MM.1S (cell line): ENCODE results near the gene FAM120B.

Experiments used
- DNase-seq: peaks from one replicate; pipeline ENCODE4 v3.0.0-alpha.2; 2015
- H2AFZ ChIP-seq: fragments of 300-600 bp; sonication (generic); 2 replicates; pipeline ENCODE4 v1.6.0; 2016; ENCODE audit warnings: antibody characterized with exemption, low read length
- H3F3A ChIP-seq: fragments of 300-600 bp; sonication (generic); 2 replicates; pipeline ENCODE4 v1.6.1; 2016; ENCODE audit warnings: mild to moderate bottlenecking, antibody characterized with exemption, low read length, moderate library complexity, mixed read lengths; ENCODE audit not compliant: insufficient read depth
- H3K27ac ChIP-seq: fragments of 300-600 bp; sonication (generic); 2 replicates; pipeline ENCODE4 v1.5.1; 2016; ENCODE audit warnings: mild to moderate bottlenecking, low read length
- H3K27me3 ChIP-seq: fragments of 300-600 bp; sonication (generic); replicated peaks from 2 replicates; pipeline ENCODE4 v1.6.0; 2016; ENCODE audit warnings: low read length; ENCODE audit not compliant: insufficient read depth
- H3K36me3 ChIP-seq: fragments of 300-600 bp; sonication (generic); replicated peaks from 2 replicates; pipeline ENCODE4 v1.6.1; 2016; ENCODE audit warnings: mild to moderate bottlenecking, low read length, mixed read lengths; ENCODE audit not compliant: insufficient read depth
- H3K4me1 ChIP-seq: fragments of 300-600 bp; sonication (generic); 2 replicates; pipeline ENCODE4 v1.6.1; 2016; ENCODE audit warnings: low read length, mixed read lengths
- H3K4me2 ChIP-seq: fragments of 300-600 bp; sonication (generic); 2 replicates; pipeline ENCODE4 v1.6.0; 2016; ENCODE audit warnings: low read depth, low read length
- H3K4me3 ChIP-seq: fragments of 300-600 bp; sonication (generic); 2 replicates; pipeline ENCODE4 v1.5.1; 2016; ENCODE audit warnings: low read length, mixed read lengths
- H3K79me2 ChIP-seq: fragments of 300-600 bp; sonication (generic); 2 replicates; pipeline ENCODE4 v1.6.1; 2016; ENCODE audit warnings: mixed run types, low read length, mixed read lengths
- H3K9ac ChIP-seq: fragments of 300-600 bp; sonication (generic); 2 replicates; pipeline ENCODE4 v1.6.1; 2016; ENCODE audit warnings: low read length, mixed read lengths
- H3K9me2 ChIP-seq: fragments of 300-600 bp; sonication (generic); replicated peaks from 2 replicates; pipeline ENCODE4 v1.6.1; 2016; ENCODE audit warnings: mild to moderate bottlenecking, low read length, mixed read lengths; ENCODE audit not compliant: insufficient read depth
- H3K9me3 ChIP-seq: fragments of 300-600 bp; sonication (generic); replicated peaks from 2 replicates; pipeline ENCODE4 v1.6.1; 2016; ENCODE audit warnings: mild to moderate bottlenecking, low read length, mixed read lengths; ENCODE audit not compliant: insufficient read depth
- H4K20me1 ChIP-seq: fragments of 300-600 bp; sonication (generic); 2 replicates; pipeline ENCODE4 v1.6.1; 2016; ENCODE audit warnings: mild to moderate bottlenecking, low read length, moderate library complexity, mixed read lengths; ENCODE audit not compliant: insufficient read depth
- CTCF ChIP-seq: fragments of 300-600 bp; sonication (generic); IDR thresholded peaks from 2 replicates; pipeline ENCODE4 v1.5.1; 2016; ENCODE audit warnings: antibody characterized with exemption, low read length, mixed read lengths
- EZH2 ChIP-seq: fragments of 300-600 bp; sonication (generic); optimal IDR thresholded peaks from 2 replicates; pipeline ENCODE3; 2017; ENCODE audit warnings: low read depth, mild to moderate bottlenecking, antibody characterized with exemption, low read length, mixed read lengths
- EZH2phosphoT487 ChIP-seq: fragments of 300-600 bp; sonication (generic); IDR thresholded peaks from 2 replicates; pipeline ENCODE4 v1.6.1; 2018; ENCODE audit warnings: antibody characterized with exemption, low read length

Gene FAM120B

GRCh38 chr6:170423030-170423429 lies 116.5 kb downstream of the FAM120B start:
- no peak for DNase-seq
- Histone ChIP-seq H3K4me1 (no peaks in the 10 kb centered on the region), H3K27ac (no peak overlapping the region), H3K4me2 (no peak overlapping the region), H3K79me2 (no peaks in the 10 kb centered on the region), H3K36me3 (no peaks in the 10 kb centered on the region), H3K9me2 (no peaks in the 10 kb centered on the region), H2AFZ (no peak overlapping the region), H3F3A (no peaks in the 10 kb centered on the region), H3K4me3 (no peak overlapping the region), H3K9ac (no peak overlapping the region), H3K27me3 (no peaks in the 10 kb centered on the region), H4K20me1 (no peaks in the 10 kb centered on the region), H3K9me3 (no peaks in the 10 kb centered on the region)
- TF ChIP-seq EZH2phosphoT487 (no peak), EZH2 (no peak), CTCF (no peak)

DNA sequence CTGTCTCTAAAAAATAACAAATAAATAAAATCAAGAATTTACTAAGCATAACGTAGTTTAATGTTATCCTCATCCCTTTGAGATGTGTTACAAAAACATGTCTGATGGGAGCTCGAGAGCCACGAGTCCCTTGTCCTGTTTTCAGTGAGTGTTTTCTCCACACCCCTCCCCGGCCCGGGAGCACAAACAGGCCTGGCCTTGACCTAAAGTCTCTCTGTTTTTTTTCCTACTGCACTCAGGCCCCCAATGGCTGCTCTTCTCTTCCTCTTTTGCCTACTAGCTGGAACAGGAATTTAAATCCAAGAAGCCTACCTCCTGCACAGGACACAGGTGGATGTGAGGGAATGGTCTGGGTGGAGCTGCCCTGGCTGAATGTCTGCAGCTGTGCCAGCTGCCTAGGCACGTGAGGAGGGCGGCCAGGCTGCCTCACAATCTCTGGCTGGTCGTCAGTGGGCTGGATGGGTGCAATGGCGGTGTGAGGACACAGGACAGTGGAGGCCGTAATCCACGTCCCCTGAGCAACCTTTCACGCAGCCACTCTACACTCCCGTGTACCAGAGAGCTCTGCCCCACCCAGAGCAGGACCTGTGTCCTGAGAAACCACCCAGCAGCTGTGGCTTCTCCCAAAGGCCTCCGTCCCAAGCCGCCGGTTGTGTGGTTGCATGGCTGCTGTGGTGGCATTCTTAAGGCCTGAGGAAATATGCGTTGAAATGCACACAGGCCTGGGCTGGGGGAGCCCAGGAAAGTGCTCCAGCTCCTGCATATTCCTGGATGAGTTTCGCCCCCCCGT lies 117.5 kb downstream of the FAM120B start:
- no peak overlapping the region for H2AFZ ChIP-seq
- TF ChIP-seq EZH2 = no peak
- no peak for TF ChIP-seq CTCF
- TF ChIP-seq EZH2phosphoT487 = no peak
- no peaks in the 10 kb centered on the region for H3F3A ChIP-seq
- no peak overlapping the region for H3K4me2 ChIP-seq
- DNase-seq = no peak
- H3K79me2 ChIP-seq = no peaks in the 10 kb centered on the region
- no peaks in the 10 kb centered on the region for H3K9me2 ChIP-seq
- H3K36me3 ChIP-seq = no peaks in the 10 kb centered on the region
- no peaks in the 10 kb centered on the region for H3K4me1 ChIP-seq
- H3K4me3 ChIP-seq = no peak overlapping the region
- H3K27ac ChIP-seq = no peak overlapping the region
- no peak overlapping the region for H3K9ac ChIP-seq
- H3K9me3 ChIP-seq = no peaks in the 10 kb centered on the region
- no peaks in the 10 kb centered on the region for H4K20me1 ChIP-seq
- H3K27me3 ChIP-seq = no peaks in the 10 kb centered on the region

DNA sequence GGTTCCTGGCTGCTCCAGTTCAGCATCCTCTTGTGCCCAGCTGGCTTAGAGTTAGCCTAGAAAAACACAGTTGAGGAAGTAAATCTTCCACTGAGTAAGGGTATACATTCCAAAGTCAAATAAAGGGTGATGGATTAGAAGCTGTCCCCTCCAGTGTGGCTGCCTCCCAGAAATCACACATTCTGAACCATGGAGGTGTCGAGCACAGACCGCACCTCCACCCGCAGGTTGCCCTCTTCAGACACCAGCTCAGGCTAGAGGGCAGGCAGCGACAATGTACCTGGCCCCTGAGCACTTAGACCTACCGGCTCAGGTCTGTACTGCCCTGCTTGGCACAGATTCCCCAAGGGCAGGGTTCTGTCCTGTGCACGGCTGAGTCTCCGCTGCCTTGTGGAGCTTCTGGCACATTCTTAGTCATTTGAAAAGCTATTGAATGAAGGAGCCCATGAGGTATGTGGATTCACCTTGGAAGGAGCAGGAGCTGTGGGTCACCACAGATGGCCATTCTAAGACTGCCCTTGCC lies 118.1 kb downstream of the FAM120B start:
- Histone ChIP-seq H3K9me2 (no peaks in the 10 kb centered on the region), H3K27ac (no peak overlapping the region), H3F3A (no peaks in the 10 kb centered on the region), H3K9ac (no peak overlapping the region), H3K27me3 (no peaks in the 10 kb centered on the region), H3K4me1 (no peaks in the 10 kb centered on the region), H3K4me3 (no peak overlapping the region), H3K79me2 (no peaks in the 10 kb centered on the region), H3K4me2 (no peak overlapping the region), H3K9me3 (no peaks in the 10 kb centered on the region), H3K36me3 (no peaks in the 10 kb centered on the region), H2AFZ (no peak overlapping the region), H4K20me1 (no peaks in the 10 kb centered on the region)
- TF ChIP-seq EZH2phosphoT487 (no peak), CTCF (no peak), EZH2 (no peak)
- no peak for DNase-seq
